Measurements from ENCODE around the gene G2E3. TPM values are rescaled to one million over a fixed set of nuclear protein-coding genes. Genes with fewer than 3 reads are reported as not detected.

The G2E3 gene
- total RNA-seq, 1 experiment from 2014 or later = 27.8 TPM

- Histone ChIP-seq H3K4me2 (ENCODE audit: low read length) (no peak overlapping the region), H3K27me3 (ENCODE audit: low read length) (no peaks in the 10 kb centered on the region), H3K9me2 (replicated peaks; ENCODE audit: low read length) (no peaks in the 10 kb centered on the region), H4K20me1 (ENCODE audit: low read length) (no peaks in the 10 kb centered on the region), H3K36me3 (ENCODE audit: low read depth, low read length) (no peaks in the 10 kb centered on the region), H3F3A (ENCODE audit: low read length, unreplicated experiment) (no peaks in the 10 kb centered on the region), H3K9me3 (ENCODE audit: low read length) (no peaks in the 10 kb centered on the region), H2AFZ (ENCODE audit: low read length) (no peak overlapping the region), H3K27ac (ENCODE audit: low read length) (no peak overlapping the region), H3K9ac (ENCODE audit: low read length) (no peak overlapping the region), H3K79me2 (ENCODE audit: low read length) (no peaks in the 10 kb centered on the region), H3K4me3 (ENCODE audit: low read length) (no peak overlapping the region), H3K4me1 (ENCODE audit: insufficient read depth, low read length) (no peaks in the 10 kb centered on the region)
- ChIA-PET POLR2A (ENCODE audit: unreplicated experiment) (no interaction called here), CTCF (no interaction called here)
- BruUV-seq (replicated peaks) = no TSS peak
- intact Hi-C loops (cut with micrococcal nuclease) = loop anchor here (10.0 kb wide), 1 partner anchor 273 kb away; no protein-coding TSS in a partner anchor
- TF ChIP-seq EZH2phosphoT487 (IDR thresholded peaks at IDR 0.05; ENCODE audit: borderline replicate concordance, low read length) (no peak), CTCF (conservative IDR thresholded peaks at IDR 0.05; ENCODE audit: low read depth, low read length) (no peak), EZH2 (IDR thresholded peaks at IDR 0.05; ENCODE audit: low read length, unreplicated experiment) (no peak)
- DNase-seq = no peak
- no peak for ATAC-seq
Observed at GRCh38 chr14:30528119-30528518, 30.8 kb upstream of the G2E3 start.

- no TSS peak for BruUV-seq (replicated peaks)
- Histone ChIP-seq H3K36me3 (ENCODE audit: low read depth, low read length) (no peaks in the 10 kb centered on the region), H3K4me2 (ENCODE audit: low read length) (no peak overlapping the region), H2AFZ (ENCODE audit: low read length) (no peak overlapping the region), H3K9me3 (ENCODE audit: low read length) (no peaks in the 10 kb centered on the region), H3K27ac (ENCODE audit: low read length) (no peak overlapping the region), H4K20me1 (ENCODE audit: low read length) (no peaks in the 10 kb centered on the region), H3K79me2 (ENCODE audit: low read length) (no peaks in the 10 kb centered on the region), H3K9me2 (replicated peaks; ENCODE audit: low read length) (no peaks in the 10 kb centered on the region), H3K27me3 (ENCODE audit: low read length) (no peaks in the 10 kb centered on the region), H3K4me1 (ENCODE audit: insufficient read depth, low read length) (no peaks in the 10 kb centered on the region), H3F3A (ENCODE audit: low read length, unreplicated experiment) (no peaks in the 10 kb centered on the region), H3K9ac (ENCODE audit: low read length) (no peak overlapping the region), H3K4me3 (ENCODE audit: low read length) (no peak overlapping the region)
- TF ChIP-seq EZH2 (IDR thresholded peaks at IDR 0.05; ENCODE audit: low read length, unreplicated experiment) (no peak), CTCF (conservative IDR thresholded peaks at IDR 0.05; ENCODE audit: low read depth, low read length) (no peak), EZH2phosphoT487 (IDR thresholded peaks at IDR 0.05; ENCODE audit: borderline replicate concordance, low read length) (no peak)
- ATAC-seq (no peak), DNase-seq (no peak)
- intact Hi-C loops (cut with micrococcal nuclease) = loop anchor here (10.0 kb wide), 1 partner anchor 274 kb away; no protein-coding TSS in a partner anchor
- ChIA-PET CTCF (no interaction called here), POLR2A (ENCODE audit: unreplicated experiment) (no interaction called here)
Observed at GRCh38 chr14:30528778-30529642, 29.9 kb upstream of the G2E3 start.

GRCh38 chr14:30532264-30532663 is 26.7 kb upstream of the G2E3 start:
- no peaks in the 10 kb centered on the region for H3F3A ChIP-seq (ENCODE audit: low read length, unreplicated experiment)
- H2AFZ ChIP-seq (ENCODE audit: low read length) = no peak overlapping the region
- TF ChIP-seq EZH2 (IDR thresholded peaks at IDR 0.05; ENCODE audit: low read length, unreplicated experiment) (no peak), EZH2phosphoT487 (IDR thresholded peaks at IDR 0.05; ENCODE audit: borderline replicate concordance, low read length) (no peak), CTCF (conservative IDR thresholded peaks at IDR 0.05; ENCODE audit: low read depth, low read length) (no peak)
- no peak for DNase-seq
- H3K27ac ChIP-seq (ENCODE audit: low read length) = no peak overlapping the region
- H3K9ac ChIP-seq (ENCODE audit: low read length) = no peak overlapping the region
- H3K9me3 ChIP-seq (ENCODE audit: low read length) = no peaks in the 10 kb centered on the region
- no peaks in the 10 kb centered on the region for H3K4me1 ChIP-seq (ENCODE audit: insufficient read depth, low read length)
- ChIA-PET POLR2A (ENCODE audit: unreplicated experiment) (no interaction called here), CTCF (interaction anchor here (0.8 kb wide), 1 partner anchor 11 kb away, joined by 3 read pairs; no protein-coding TSS in a partner anchor)
- H3K4me2 ChIP-seq (ENCODE audit: low read length) = no peak overlapping the region
- H3K9me2 ChIP-seq (replicated peaks; ENCODE audit: low read length) = no peaks in the 10 kb centered on the region
- no peak overlapping the region for H3K4me3 ChIP-seq (ENCODE audit: low read length)
- H3K27me3 ChIP-seq (ENCODE audit: low read length) = no peaks in the 10 kb centered on the region
- H3K36me3 ChIP-seq (ENCODE audit: low read depth, low read length) = no peaks in the 10 kb centered on the region
- BruUV-seq (replicated peaks) = no TSS peak
- no peak for ATAC-seq
- no peaks in the 10 kb centered on the region for H4K20me1 ChIP-seq (ENCODE audit: low read length)
- intact Hi-C loops (cut with micrococcal nuclease) = no loop called here
- no peaks in the 10 kb centered on the region for H3K79me2 ChIP-seq (ENCODE audit: low read length)
